Choroid plexus epithelial cell (primary cell): ENCODE results near the gene BTBD16.

Experiments
- DNase-seq: peaks from one replicate; pipeline ENCODE4 v3.0.0-alpha.2; 2010; ENCODE audit warnings: low read depth
- H3K4me3 ChIP-seq: 2 replicates; pipeline ENCODE4 v1.5.1; 2011; ENCODE audit warnings: low read depth, mild to moderate bottlenecking, control low read depth, low read length, moderate library complexity
- CTCF ChIP-seq: conservative IDR thresholded peaks from 2 replicates; pipeline ENCODE4 v1.5.1; 2011; ENCODE audit warnings: low read depth, mild to moderate bottlenecking, control low read depth, inconsistent platforms, low read length, moderate library complexity

Gene BTBD16

GRCh38 chr10:122323941-122324675, 53.0 kb downstream of the BTBD16 start:
- H3K4me3 ChIP-seq: no peak overlapping the region
- no peak for TF ChIP-seq CTCF
- DNase-seq: no peak

GRCh38 chr10:122325235-122325634, 54.1 kb downstream of the BTBD16 start:
- TF ChIP-seq CTCF: no peak
- H3K4me3 ChIP-seq: no peak overlapping the region
- DNase-seq: no peak

GRCh38 chr10:122326385-122326784, 55.3 kb downstream of the BTBD16 start:
- no peak for DNase-seq
- no peak overlapping the region for H3K4me3 ChIP-seq
- no peak for TF ChIP-seq CTCF

GRCh38 chr10:122326806-122327205, 55.7 kb downstream of the BTBD16 start:
- no peak for TF ChIP-seq CTCF
- no peak overlapping the region for H3K4me3 ChIP-seq
- DNase-seq: no peak

- no peak overlapping the region for H3K4me3 ChIP-seq
- no peak for TF ChIP-seq CTCF
- DNase-seq: no peak
Observed at GRCh38 chr10:122327237-122328206, 56.4 kb downstream of the BTBD16 start.

- no peak for TF ChIP-seq CTCF
- no peak overlapping the region for H3K4me3 ChIP-seq
- DNase-seq: no peak
Observed at GRCh38 chr10:122328676-122329075, 57.6 kb downstream of the BTBD16 start.

- no peak overlapping the region for H3K4me3 ChIP-seq
- no peak for DNase-seq
- no peak for TF ChIP-seq CTCF
Observed at GRCh38 chr10:122329416-122329815, 58.3 kb downstream of the BTBD16 start.
